ENCODE data around the gene CD7. TPM values are rescaled to one million over a fixed set of nuclear protein-coding genes. Genes with fewer than 3 reads are reported as not detected.

Gene CD7
- total RNA-seq, 1 experiment from 2014 or later, result not detected

- Histone ChIP-seq H3K27ac (ENCODE audit: low read depth, low read length, poor library complexity, severe bottlenecking) (no peak overlapping the region), H3K36me3 (ENCODE audit: insufficient read depth, low read length, poor library complexity, severe bottlenecking) (no peaks in the 10 kb centered on the region), H3K9me3 (ENCODE audit: low read depth, low read length, poor library complexity, severe bottlenecking) (no peaks in the 10 kb centered on the region), H3K4me1 (ENCODE audit: insufficient read depth, low read length, poor library complexity, severe bottlenecking) (peaks cover 28% of the 10 kb centered on the region), H3K27me3 (replicated peaks; ENCODE audit: insufficient read depth, low read depth, low read length, poor library complexity) (no peaks in the 10 kb centered on the region), H3K4me3 (ENCODE audit: low read depth, low read length, poor library complexity, severe bottlenecking) (no peak overlapping the region)
- ChIA-PET POLR2A (ENCODE audit: low non-redundant PET) (no interaction called here), CTCF (no interaction called here)
- intact Hi-C loops (cut with micrococcal nuclease; ENCODE audit: unreplicated experiment), result no loop called here
- no peak for DNase-seq (ENCODE audit: low spot score)
- TF ChIP-seq EZH2 (IDR thresholded peaks at IDR 0.05; ENCODE audit: borderline replicate concordance, low read depth, low read length, poor library complexity, severe bottlenecking) (no peak), CTCF (conservative IDR thresholded peaks at IDR 0.05; ENCODE audit: low read depth, low read length) (no peak)
- BruUV-seq (replicated peaks), result no TSS peak
These were observed 11.0 kb upstream of the CD7 start for GRCh38 chr17:82328141-82328993.

GRCh38 chr17:82327757-82328140 lies 10.3 kb upstream of the CD7 start:
- Histone ChIP-seq H3K36me3 (ENCODE audit: insufficient read depth, low read length, poor library complexity, severe bottlenecking) (no peaks in the 10 kb centered on the region), H3K27me3 (replicated peaks; ENCODE audit: insufficient read depth, low read depth, low read length, poor library complexity) (no peaks in the 10 kb centered on the region), H3K4me1 (ENCODE audit: insufficient read depth, low read length, poor library complexity, severe bottlenecking) (peaks cover 22% of the 10 kb centered on the region), H3K4me3 (ENCODE audit: low read depth, low read length, poor library complexity, severe bottlenecking) (no peak overlapping the region), H3K27ac (ENCODE audit: low read depth, low read length, poor library complexity, severe bottlenecking) (no peak overlapping the region), H3K9me3 (ENCODE audit: low read depth, low read length, poor library complexity, severe bottlenecking) (no peaks in the 10 kb centered on the region)
- ChIA-PET CTCF (no interaction called here), POLR2A (ENCODE audit: low non-redundant PET) (no interaction called here)
- no TSS peak for BruUV-seq (replicated peaks)
- TF ChIP-seq CTCF (conservative IDR thresholded peaks at IDR 0.05; ENCODE audit: low read depth, low read length) (no peak), EZH2 (IDR thresholded peaks at IDR 0.05; ENCODE audit: borderline replicate concordance, low read depth, low read length, poor library complexity, severe bottlenecking) (no peak)
- DNase-seq (ENCODE audit: low spot score), result no peak
- intact Hi-C loops (cut with micrococcal nuclease; ENCODE audit: unreplicated experiment), result no loop called here

- no peak for DNase-seq (ENCODE audit: low spot score)
- H3K4me1 ChIP-seq (ENCODE audit: insufficient read depth, low read length, poor library complexity, severe bottlenecking), result peaks cover 18% of the 10 kb centered on the region
- TF ChIP-seq EZH2 (IDR thresholded peaks at IDR 0.05; ENCODE audit: borderline replicate concordance, low read depth, low read length, poor library complexity, severe bottlenecking), result no peak
- no peak for TF ChIP-seq CTCF (conservative IDR thresholded peaks at IDR 0.05; ENCODE audit: low read depth, low read length)
- CTCF ChIA-PET, result no interaction called here
- POLR2A ChIA-PET (ENCODE audit: low non-redundant PET), result no interaction called here
- no peak overlapping the region for H3K27ac ChIP-seq (ENCODE audit: low read depth, low read length, poor library complexity, severe bottlenecking)
- no peak overlapping the region for H3K4me3 ChIP-seq (ENCODE audit: low read depth, low read length, poor library complexity, severe bottlenecking)
- H3K9me3 ChIP-seq (ENCODE audit: low read depth, low read length, poor library complexity, severe bottlenecking), result no peaks in the 10 kb centered on the region
- no peaks in the 10 kb centered on the region for H3K27me3 ChIP-seq (replicated peaks; ENCODE audit: insufficient read depth, low read depth, low read length, poor library complexity)
- intact Hi-C loops (cut with micrococcal nuclease; ENCODE audit: unreplicated experiment), result no loop called here
- no TSS peak for BruUV-seq (replicated peaks)
- H3K36me3 ChIP-seq (ENCODE audit: insufficient read depth, low read length, poor library complexity, severe bottlenecking), result no peaks in the 10 kb centered on the region
These were observed 9.9 kb upstream of the CD7 start for GRCh38 chr17:82327289-82327688.

Measured in A673 (cell line).